GM19438 (cell line): ENCODE data around the gene MRI1.
"Not testable (repeated sequence)": the region's sequence is repeated elsewhere in the genome, so short reads cannot be mapped to it uniquely, and the experiment has no call there.

Experiments used
- ATAC-seq: cut with Tn5 transposase; IDR thresholded peaks from one replicate; pipeline ENCODE4 v1.9.1; 2021; ENCODE audit warnings: low read depth; ENCODE audit not compliant: unreplicated experiment

MRI1 gene

DNA sequence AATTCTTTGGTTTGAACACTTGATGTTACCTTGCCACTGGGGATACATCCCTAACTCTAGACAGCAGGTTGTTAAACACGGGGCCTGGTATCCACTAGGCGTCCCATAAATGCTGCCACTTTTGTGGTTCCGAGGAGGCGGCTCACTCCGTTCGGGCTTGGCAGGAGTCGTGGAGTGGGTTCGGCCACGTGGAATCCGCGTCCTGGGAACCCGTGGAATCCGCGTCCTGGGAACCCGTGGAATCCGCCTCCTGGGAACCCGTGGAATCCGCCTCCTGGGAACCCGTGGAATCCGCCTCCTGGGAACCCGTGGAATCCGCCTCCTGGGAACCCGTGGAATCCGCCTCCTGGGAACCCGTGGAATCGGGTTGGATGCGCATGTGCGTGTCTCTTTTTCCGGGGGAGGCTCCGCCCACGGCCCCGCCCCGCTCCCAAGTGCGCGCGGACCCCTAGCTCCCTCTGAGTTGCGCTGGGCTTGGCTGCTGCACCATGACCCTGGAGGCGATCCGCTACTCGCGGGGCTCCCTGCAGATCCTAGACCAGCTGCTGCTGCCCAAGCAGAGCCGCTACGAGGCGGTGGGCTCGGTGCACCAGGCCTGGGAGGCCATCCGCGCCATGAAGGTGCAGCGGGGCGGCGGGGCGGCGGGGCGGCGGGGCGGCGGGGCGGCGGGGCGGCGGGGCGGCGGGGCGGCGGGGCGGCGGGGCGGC is at the start of gene MRI1:
Gene MRI1 (plus strand): TSS at position 422 of the 707 bp plus-strand sequence. CDS start 67 bp downstream, at position 489.
- no peak for ATAC-seq

DNA sequence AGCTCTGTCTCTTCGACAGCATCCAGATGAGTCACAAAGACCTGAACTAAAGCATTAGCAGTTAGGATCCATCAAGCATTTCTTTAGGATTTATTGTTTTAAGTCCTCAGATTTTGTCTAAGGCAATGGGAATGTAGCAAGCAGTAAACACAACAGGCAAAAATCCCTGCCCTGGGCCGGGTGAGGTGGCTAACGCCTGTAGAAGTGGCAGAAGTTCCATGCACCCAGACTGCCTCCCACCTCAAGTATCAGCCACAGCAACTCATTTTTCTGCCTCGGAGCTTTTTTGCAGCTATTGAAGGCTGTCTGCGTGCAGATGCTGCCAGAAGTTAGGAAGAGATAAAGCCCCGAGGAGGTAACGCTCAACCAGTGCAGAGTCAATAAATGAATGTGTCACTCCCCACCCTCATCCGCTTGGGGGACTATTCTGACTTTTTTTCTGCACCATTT is 47.1 kb upstream of the MRI1 start:
- no peak for ATAC-seq

DNA sequence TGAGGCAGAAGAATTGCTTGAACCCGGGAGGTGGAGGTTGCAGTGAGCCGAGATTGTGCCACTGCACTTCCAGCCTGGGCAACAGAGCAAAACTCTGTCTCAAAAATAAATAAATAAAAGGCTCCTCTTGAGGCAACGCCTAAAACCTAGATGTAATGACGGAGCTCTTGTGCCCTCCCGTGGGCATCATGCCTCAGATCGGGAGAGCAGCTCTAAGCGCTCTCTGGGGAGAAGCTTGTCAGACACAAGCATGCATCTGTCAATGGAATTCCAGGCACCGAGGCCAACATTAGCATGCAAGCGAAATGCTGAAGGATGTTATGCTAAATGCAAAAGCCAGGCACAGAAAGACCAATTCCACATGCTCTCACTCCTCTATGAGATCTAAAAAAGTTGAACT is 45.6 kb upstream of the MRI1 start:
- no peak for ATAC-seq

DNA sequence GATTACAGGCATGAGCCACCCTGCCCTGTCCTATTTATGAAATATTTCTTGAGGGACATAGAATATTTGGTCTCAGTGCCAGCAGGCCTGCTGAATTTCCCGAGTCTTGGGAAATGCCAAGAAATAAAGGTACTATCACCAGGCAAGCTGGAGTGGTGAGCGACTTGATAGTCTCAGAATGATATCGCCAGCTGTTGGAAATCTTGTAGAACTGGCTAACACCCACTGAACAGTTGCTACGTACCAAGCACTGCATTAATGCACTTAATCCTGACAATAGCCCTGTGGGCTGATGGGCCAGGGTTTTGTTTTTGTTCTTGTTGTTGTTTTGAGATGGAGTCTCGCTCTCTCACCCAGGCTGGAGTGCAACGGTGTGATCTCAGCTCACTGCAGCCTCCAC is 42.2 kb upstream of the MRI1 start:
- no peak for ATAC-seq

DNA sequence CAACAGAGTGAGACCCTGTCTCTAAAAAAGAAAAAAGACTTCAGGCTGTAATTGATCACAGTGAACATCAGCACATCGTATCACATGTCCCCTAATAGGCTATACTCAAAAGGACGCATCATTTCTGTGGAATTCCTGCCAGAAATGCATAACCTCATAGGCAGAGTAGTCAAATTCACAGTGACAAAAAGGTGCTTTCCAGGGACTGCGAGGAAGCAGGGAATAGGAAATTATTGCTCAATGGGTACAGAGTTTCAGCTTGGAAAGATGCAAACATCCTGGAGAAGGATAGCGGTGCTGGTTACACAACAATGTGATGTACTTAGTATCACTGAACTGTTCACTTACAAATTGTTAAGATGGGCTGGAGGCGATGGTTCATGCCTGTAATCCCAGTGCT is 41.1 kb upstream of the MRI1 start:
- ATAC-seq: no peak

DNA sequence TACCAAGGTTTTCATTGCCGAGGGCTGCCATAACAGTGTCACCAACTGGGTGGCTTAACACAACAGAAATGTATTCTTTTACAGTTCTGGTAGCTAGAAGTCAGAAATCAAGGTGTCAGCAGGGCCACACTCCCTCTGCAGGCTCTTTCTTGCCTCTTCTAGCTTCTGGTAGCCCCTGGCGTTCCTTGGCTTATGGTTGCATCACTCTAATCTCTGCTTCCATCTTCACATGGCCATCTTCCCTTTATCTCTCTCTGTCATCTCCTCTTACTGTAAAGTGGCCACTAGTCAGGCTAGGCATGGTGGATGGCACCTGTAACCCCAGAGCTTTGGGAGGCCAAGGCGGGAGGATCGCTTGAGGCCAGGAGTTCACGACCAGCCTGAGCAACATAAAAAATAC is 38.0 kb upstream of the MRI1 start:
- ATAC-seq: no peak

DNA sequence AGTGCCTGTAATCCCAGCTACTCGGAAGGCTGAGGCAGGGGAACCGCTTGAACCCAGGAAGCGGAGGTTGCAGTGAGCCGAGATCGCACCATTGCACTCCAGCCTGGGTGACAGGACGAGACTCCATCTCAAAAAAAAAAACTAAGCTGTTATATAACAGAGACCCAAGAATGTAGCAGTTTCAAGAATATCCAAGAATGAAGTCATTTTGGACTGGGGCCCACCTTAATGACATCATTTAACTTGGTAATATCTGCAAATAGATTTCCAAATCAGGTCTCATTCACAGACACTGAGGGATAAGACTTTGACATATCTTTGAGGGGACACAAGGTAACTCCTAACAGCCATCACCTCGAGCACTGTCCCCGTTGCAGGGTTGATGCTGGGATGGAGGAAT is 36.5 kb upstream of the MRI1 start:
- no peak for ATAC-seq

DNA sequence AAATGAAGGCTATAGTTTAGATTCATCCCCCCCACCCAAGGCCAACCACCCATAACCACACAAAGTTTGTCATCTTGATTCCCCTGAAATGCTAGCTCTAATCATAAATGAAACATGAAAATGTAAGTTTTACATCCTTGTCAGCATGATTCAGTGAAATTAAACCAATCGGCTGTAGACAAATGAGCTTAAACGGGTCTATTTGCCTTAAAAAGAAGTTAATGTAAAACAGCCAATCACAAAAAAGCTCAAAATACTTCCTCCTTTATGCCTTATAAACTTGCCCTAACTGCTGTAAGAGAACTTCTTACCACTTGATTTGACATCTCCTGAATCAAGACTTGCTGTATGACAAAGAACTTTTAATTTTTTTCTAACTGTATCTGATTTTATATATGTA is 34.5 kb upstream of the MRI1 start:
- no peak for ATAC-seq

DNA sequence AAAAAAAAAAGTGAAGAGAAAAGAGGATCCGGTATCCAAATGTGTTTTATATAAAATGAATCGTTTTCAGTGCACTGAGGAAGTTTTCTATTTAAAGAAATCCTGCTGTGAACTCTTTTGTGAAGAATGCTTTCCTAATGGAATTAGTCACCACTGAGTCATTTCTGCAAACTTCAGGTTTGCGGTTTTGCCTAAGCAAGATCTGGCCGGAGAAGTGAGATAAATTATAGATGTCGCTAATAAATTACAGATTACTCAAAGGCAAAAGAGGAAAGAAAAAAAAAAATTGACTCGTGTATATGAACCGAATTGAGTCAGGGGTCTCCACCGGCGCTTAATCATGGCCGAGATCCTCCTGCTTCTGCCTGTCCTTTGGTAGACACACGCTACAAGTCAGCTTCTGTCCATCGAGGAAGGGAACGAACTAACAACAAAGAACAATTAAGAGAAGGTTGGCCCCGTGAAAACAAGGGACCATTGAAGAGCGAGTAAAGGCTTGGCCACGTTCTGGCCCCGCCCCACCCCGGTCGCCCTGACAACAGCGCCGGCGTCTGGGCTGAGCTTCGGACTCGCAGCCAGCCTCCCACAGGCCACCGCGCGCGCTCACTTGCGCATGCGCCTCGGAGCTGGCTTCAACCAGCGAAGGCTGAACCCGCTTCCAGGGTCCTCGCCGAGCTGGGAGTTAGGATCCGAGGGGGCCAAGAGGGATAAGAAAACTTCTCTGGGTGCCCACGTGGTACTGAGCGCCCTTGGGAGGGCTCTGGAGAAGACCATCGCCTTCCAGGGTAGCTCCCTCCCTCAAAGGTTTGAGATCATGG is 33.0 kb upstream of the MRI1 start:
- peak; percentile 94 for ATAC-seq

DNA sequence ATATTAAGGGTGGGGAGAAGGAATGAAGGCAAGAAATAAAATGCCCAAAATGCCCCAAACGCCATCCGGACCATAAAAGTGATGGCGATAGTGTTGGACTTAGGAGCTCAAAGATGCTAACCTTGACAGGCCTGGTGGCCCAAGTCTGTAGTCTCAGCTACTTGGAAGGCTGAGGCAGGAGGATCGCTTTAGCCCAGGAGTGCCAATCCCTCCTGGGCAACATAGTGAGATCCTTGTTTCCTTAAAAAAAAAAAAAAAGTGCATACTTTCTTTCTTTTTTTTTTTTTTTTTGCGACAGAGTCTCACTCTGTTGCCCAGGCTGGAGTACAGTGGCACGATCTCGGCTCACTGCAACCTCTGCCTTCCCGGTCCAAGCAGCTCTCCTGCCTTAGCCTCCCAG is 32.0 kb upstream of the MRI1 start:
- ATAC-seq: no peak

DNA sequence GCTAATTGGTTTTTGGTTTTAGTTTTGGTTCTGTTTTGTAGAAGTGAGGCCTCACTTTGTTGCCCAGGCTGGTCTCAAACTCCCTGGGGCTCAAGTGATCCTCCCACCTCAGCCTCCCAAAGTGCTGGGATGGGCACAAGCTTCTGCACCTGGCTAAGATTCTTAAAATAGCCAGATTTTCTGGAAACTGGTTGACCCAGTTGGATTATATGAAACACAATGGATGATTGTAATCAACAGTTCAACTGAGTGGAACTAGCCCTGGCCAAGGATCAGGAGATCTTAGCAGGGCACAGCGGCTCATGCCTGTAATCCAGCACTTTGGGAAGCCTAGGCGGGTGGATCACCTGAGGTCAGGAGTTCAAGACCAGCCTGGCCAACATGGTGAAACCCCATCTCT is 29.6 kb upstream of the MRI1 start:
- ATAC-seq: no peak

DNA sequence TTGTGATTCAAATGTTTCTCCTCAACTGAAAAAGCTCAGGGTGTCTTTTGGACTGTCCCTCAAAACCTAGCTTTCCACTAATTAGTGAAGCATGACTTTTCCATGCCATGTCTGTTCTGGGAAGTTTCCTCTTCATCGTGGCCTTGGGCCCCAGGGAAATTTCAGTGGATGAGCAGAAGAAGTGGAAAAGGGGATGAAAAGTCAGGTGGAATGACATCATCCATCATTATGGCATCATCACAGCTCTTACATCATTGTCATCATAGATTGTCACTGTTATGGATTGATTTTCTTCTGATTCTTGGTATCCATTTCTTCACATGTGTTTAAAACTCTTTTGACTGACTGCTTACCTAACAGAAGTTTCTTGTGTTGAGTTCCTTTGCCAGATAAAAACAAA is 26.2 kb upstream of the MRI1 start:
- no peak for ATAC-seq

DNA sequence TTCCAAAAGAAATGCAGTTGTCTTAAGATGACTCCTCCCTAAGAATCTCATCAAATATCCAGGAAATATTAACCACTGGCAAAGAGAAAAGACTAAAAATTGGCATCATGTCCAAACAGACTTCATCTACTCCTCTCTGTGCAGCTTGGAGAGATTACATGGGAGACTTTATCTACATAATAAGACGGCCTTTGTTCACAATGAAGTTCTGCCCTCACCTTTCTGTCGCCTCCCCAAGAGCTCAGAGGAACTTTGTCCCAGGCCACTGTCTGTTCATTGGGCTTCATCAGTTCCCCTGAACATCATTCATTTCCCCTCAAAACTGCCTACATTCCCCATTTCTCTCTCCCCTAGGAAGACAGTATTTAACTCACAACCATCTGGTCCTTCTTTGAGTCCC is 22.4 kb upstream of the MRI1 start:
- ATAC-seq: no peak

DNA sequence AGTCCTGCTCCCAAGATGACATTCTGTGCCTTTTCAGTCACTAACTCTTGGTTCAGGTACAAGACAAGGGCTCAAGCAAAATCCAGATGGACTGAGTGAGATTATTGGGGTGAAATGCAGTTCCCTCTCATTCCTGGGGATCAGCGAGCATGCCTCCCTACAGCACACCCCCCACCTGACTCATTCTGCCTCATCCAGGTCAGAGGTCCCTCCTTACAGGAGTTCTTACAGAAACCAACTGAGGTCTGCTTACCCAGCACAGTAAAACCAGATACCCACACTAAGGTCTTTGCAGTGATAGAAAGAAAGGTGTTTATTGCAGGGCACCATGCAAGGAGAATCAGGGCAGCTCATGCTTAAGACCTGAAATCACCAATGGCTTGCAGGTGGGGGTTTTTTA is 21.6 kb upstream of the MRI1 start:
- no peak for ATAC-seq

DNA sequence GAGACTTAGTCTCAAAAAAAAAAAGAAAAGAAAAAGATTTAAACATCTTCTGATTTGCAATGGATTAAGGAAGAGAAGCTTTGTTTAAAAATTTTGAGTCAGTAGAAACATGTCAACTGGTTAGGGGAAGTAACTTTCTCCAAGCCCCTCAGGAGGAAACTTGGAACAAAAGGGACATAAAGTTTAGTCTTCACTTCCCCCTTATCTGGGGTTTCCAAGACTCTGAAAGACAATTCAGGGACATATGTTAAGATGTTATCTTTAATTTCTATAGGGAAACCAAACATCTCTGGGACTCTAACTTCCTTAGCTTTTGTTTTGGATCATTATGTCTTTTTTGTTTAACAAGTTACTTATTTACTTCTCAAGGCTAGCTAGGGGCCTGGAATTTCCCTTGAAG is 20.1 kb upstream of the MRI1 start:
- no peak for ATAC-seq

DNA sequence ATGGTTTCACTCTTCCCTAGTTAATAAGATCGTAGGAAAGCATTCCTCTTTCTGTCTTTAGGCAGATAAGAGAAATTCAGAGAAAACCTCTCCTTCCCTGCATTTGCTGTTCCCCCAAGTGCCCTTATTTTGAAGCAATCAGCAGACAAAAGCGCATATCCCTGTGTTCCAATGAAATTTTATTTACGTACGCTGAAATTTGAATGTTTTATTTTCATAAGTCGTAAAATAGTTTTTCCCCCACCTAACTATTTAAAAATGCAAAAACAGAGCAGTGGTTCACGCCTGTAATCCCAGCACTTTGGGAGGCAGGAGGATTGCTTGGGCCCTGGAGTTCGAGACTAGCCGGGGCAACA is 17.2 kb upstream of the MRI1 start:
- no peak for ATAC-seq

DNA sequence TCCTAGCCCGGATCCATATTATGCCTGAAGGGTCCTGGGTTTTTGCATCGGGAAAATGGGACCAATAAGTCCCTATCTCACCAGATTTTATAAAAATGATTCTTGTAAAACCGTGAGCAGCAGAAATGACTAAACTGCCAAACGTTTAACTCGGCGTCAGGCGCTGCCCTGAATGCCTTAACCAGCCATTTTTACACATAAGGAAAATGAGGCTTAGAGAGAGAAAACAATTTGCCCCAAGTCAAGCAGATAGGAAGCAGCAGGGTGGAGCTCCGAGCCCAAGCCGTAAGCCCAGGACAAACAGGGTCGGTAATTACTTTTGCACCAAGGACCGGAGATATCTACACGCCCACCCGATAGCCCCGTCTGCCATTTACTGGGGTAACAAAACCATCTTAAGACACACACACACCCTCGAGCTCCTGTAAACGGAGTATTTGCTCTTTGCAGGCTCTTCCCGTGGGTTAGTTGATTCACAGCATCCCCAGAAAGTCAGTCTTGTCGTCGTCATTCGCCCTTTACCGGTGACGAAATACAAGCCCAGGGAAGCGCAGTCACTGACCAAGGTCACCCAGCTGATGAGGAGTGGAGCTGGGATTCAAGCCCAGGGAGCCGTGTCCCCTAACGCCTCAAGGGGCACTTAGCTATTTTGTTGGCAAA is 16.0 kb upstream of the MRI1 start:
- no peak for ATAC-seq

DNA sequence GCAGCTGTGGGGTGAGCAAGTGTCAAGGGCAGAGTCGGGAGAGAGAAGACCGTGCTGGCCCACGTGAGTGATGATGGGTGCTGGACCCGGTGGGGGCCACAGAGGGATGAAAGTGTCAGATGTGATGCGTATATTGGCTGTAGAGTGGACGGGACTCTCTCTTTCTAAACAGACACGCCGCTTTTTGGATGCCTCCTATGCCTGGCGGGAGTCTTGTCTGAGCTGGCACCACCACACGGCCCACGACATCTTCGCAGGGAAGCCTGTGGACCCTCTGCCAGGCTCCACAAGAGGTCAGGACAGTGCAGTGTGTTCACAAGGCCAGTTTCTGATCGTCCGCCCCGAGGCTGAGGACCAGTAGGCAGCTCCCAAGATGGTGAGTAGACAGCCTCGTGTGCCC is 12.9 kb upstream of the MRI1 start:
- ATAC-seq: no peak

DNA sequence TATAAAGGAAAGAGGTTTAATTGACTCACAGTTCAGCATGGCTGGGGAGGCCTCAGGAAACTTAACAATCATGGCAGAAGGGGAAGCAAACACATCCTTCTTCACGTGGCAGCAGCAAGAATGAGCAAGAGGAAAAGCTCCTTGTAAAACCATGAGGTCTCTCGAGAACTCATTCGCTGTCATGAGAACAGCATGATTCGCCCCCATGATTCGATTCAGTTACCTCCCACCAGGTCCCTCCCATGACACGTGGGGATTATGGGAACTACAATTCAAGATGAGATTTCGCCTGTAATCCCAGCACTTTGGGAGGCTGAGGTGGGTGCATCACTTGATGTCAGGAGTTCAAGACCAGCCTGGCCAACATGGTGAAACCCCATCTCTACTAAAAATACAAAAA is 10.7 kb upstream of the MRI1 start:
- ATAC-seq: not testable (repeated sequence)

DNA sequence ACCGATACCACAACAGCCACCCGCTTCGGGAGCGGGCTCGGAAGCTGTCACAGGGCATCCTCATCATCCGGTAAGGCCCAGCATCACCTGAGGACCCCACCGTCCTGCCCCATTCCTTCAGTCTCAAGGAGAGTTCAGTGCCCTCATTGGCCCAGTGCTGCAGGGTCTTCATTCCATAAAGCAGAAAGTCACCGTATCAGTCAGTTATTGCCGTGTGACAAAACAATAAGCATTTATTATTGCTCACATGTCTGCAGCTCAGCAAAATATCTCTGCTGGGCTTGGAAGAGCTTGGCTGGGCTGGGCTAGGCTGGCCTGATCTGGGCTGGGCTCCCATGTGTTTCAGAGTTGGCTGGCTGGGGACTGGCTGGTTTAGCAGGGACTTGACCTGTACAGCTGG is 8.1 kb upstream of the MRI1 start:
- no peak for ATAC-seq
